ENCODE results near the gene NARS2. TPM values are rescaled to one million over a fixed set of nuclear protein-coding genes. Genes with fewer than 3 reads are reported as not detected.

Gene NARS2
- total and polyA plus RNA-seq, 9 of the 15 experiments (the other 6 are each of a cell fraction or from before 2014, with no cell fraction given), result 26.8 to 48.0 (median 34.2) TPM

- TF ChIP-seq SMARCE1 (IDR thresholded peaks at IDR 0.05) (peak; percentile 72; the same call in 1 of the 2 replicates), OTX1 (CRISPR knock-in tag; IDR thresholded peaks at IDR 0.05) (no peak), NEUROD1 (IDR thresholded peaks at IDR 0.05; ENCODE audit: borderline replicate concordance, low read depth, low read length, partially characterized antibody) (no peak), MNT (conservative IDR thresholded peaks at IDR 0.05) (no peak), ZNF282 (CRISPR knock-in tag; IDR thresholded peaks at IDR 0.05) (no peak), SMARCA5 (IDR thresholded peaks at IDR 0.05) (0 out of 2 replicates have a peak, but pooled peaks have one; percentile 22), SMC3 (conservative IDR thresholded peaks at IDR 0.05; ENCODE audit: insufficient read depth, low read depth, low read length) (peak; percentile 40; the same call in 1 of the 2 replicates), MTA1 (IDR thresholded peaks at IDR 0.05; ENCODE audit: borderline replicate concordance) (no peak), SRF (CRISPR knock-in tag; IDR thresholded peaks at IDR 0.05) (peak in 1 of 2 experiments; percentile 83; a peak in 2 of 4 replicates)
- TF ChIP-seq, protein P1, sequence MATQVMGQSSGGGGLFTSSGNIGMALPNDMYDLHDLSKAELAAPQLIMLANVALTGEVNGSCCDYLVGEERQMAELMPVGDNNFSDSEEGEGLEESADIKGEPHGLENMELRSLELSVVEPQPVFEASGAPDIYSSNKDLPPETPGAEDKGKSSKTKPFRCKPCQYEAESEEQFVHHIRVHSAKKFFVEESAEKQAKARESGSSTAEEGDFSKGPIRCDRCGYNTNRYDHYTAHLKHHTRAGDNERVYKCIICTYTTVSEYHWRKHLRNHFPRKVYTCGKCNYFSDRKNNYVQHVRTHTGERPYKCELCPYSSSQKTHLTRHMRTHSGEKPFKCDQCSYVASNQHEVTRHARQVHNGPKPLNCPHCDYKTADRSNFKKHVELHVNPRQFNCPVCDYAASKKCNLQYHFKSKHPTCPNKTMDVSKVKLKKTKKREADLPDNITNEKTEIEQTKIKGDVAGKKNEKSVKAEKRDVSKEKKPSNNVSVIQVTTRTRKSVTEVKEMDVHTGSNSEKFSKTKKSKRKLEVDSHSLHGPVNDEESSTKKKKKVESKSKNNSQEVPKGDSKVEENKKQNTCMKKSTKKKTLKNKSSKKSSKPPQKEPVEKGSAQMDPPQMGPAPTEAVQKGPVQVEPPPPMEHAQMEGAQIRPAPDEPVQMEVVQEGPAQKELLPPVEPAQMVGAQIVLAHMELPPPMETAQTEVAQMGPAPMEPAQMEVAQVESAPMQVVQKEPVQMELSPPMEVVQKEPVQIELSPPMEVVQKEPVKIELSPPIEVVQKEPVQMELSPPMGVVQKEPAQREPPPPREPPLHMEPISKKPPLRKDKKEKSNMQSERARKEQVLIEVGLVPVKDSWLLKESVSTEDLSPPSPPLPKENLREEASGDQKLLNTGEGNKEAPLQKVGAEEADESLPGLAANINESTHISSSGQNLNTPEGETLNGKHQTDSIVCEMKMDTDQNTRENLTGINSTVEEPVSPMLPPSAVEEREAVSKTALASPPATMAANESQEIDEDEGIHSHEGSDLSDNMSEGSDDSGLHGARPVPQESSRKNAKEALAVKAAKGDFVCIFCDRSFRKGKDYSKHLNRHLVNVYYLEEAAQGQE (IDR thresholded peaks at IDR 0.05; ENCODE audit: borderline replicate concordance), result peak; percentile 50
- TF ChIP-seq, protein P1 (CRISPR knock-in tag; IDR thresholded peaks at IDR 0.05; ENCODE audit: low read depth), result no peak
These were observed 142.6 kb downstream of the NARS2 start (continued) for GRCh38 chr11:78432058-78432515.

Data from K562 (cell line).